Measurements from ENCODE around the gene BICDL1.

DNA sequence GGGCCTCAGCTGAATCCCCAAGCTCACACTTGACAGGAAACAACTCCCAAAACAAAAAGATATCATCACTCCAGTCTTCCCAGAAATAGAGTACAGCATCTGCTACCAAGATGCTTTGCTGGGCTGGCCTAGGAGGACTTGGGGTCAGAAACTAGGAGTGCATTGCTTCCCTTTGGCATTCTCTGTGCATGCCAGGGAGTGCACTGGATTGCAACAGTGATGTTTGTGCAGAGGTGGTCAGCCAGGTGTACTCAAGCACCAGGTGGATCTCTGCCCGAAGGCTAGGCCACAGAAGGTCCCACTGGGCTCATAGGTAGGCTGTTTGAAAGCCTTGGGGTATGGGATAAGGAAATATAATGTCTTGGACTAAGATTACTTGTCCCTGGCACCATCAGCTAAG lies 76.4 kb downstream of the BICDL1 start:
- TF ChIP-seq, protein P1, sequence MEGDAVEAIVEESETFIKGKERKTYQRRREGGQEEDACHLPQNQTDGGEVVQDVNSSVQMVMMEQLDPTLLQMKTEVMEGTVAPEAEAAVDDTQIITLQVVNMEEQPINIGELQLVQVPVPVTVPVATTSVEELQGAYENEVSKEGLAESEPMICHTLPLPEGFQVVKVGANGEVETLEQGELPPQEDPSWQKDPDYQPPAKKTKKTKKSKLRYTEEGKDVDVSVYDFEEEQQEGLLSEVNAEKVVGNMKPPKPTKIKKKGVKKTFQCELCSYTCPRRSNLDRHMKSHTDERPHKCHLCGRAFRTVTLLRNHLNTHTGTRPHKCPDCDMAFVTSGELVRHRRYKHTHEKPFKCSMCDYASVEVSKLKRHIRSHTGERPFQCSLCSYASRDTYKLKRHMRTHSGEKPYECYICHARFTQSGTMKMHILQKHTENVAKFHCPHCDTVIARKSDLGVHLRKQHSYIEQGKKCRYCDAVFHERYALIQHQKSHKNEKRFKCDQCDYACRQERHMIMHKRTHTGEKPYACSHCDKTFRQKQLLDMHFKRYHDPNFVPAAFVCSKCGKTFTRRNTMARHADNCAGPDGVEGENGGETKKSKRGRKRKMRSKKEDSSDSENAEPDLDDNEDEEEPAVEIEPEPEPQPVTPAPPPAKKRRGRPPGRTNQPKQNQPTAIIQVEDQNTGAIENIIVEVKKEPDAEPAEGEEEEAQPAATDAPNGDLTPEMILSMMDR (IDR thresholded peaks at IDR 0.05), result no peak
- TF ChIP-seq, protein P2, sequence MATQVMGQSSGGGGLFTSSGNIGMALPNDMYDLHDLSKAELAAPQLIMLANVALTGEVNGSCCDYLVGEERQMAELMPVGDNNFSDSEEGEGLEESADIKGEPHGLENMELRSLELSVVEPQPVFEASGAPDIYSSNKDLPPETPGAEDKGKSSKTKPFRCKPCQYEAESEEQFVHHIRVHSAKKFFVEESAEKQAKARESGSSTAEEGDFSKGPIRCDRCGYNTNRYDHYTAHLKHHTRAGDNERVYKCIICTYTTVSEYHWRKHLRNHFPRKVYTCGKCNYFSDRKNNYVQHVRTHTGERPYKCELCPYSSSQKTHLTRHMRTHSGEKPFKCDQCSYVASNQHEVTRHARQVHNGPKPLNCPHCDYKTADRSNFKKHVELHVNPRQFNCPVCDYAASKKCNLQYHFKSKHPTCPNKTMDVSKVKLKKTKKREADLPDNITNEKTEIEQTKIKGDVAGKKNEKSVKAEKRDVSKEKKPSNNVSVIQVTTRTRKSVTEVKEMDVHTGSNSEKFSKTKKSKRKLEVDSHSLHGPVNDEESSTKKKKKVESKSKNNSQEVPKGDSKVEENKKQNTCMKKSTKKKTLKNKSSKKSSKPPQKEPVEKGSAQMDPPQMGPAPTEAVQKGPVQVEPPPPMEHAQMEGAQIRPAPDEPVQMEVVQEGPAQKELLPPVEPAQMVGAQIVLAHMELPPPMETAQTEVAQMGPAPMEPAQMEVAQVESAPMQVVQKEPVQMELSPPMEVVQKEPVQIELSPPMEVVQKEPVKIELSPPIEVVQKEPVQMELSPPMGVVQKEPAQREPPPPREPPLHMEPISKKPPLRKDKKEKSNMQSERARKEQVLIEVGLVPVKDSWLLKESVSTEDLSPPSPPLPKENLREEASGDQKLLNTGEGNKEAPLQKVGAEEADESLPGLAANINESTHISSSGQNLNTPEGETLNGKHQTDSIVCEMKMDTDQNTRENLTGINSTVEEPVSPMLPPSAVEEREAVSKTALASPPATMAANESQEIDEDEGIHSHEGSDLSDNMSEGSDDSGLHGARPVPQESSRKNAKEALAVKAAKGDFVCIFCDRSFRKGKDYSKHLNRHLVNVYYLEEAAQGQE (IDR thresholded peaks at IDR 0.05; ENCODE audit: insufficient read depth in 1 of 2, low read depth in 2 of 2, low read length in 1 of 2), result no peak

Measured in Panc1 (cell line).